GM12865 (cell line): Measurements from ENCODE around the gene COPE.

Source experiments
- DNase-seq: peaks from one replicate; pipeline ENCODE4 v3.0.0; 2010; ENCODE audit warnings: low read depth
- H3K4me3 ChIP-seq: 2 replicates; pipeline ENCODE4 v1.5.1; 2011; ENCODE audit warnings: mild to moderate bottlenecking, low read depth, low read length, control low read depth
- TF ChIP-seq, protein P1 (sequence below): IDR thresholded peaks from 2 replicates; pipeline ENCODE4 v1.5.1; 2011; ENCODE audit warnings: low read length, control low read depth, low read depth, inconsistent platforms; ENCODE audit not compliant: insufficient read depth; ENCODE audit errors: missing control alignments

Gene COPE

DNA sequence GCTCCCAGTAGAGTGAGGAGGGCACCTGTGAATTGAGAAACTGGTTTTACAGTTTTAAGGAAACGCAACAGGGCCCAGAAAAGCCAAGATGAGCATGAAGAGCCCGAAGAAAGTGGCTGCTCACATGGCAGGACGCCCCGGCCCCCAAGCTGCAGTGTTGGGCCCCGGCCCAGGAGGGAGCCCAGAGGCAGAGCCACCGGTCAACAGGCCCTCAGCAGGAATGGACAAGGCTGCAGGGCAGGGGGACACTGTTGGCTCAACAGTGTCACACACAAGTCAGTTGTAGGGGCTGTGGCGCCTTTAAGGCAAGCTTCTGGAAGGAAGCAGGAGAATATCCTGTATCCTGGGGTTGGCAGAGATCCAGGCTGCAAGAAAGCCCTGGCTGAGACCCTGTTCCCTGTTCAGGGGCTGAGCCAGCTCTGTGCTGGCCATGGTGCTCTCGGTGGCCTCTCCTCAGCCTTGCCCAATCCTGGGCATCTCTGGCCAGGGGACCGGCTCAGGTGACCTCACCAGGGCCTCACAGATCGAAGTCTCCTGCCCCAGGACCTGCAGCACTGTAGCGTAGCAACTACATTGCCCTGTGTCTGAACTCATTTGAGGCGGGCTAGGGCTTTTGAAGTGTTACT lies 59.4 kb downstream of the COPE start:
- H3K4me3 ChIP-seq, result no peak overlapping the region
- TF ChIP-seq, protein P1, sequence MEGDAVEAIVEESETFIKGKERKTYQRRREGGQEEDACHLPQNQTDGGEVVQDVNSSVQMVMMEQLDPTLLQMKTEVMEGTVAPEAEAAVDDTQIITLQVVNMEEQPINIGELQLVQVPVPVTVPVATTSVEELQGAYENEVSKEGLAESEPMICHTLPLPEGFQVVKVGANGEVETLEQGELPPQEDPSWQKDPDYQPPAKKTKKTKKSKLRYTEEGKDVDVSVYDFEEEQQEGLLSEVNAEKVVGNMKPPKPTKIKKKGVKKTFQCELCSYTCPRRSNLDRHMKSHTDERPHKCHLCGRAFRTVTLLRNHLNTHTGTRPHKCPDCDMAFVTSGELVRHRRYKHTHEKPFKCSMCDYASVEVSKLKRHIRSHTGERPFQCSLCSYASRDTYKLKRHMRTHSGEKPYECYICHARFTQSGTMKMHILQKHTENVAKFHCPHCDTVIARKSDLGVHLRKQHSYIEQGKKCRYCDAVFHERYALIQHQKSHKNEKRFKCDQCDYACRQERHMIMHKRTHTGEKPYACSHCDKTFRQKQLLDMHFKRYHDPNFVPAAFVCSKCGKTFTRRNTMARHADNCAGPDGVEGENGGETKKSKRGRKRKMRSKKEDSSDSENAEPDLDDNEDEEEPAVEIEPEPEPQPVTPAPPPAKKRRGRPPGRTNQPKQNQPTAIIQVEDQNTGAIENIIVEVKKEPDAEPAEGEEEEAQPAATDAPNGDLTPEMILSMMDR, result no peak
- DNase-seq, result no peak

DNA sequence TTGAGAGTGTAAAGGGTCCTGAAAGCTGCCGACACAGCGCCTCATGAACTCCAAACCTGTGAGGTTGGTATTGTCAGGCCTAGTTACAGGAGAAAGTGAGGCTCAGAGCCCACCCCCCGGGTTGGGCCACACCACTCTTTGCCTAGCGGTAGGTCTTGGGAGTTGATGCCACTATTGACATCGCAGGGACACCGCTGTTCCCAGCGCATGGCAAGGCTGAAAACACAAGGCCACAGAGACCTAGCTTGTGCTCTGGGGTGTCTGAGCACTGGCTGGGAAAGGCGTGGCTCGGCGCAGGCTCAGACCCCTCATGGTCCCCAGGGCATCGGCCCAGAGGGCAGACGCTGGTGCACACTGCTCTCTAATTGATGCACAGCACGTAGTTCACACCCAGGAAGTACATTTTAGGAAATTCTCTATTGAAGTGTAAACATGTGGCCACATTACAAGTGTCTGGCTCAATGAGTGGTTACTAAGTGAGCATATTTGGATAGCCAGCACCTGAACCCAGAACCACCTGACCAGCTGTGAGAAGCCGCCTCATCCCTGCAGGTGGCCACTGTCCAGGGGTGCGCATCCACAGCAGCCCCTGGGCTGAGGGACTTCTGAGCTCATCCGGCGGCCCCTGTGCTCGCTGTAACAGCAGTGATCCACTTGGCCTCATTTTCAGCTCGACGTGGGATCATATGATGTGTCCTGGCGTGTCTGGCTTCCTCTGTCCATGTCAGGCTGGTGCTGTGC lies 60.1 kb downstream of the COPE start:
- TF ChIP-seq, protein P1, result no peak
- DNase-seq, result no peak
- no peak overlapping the region for H3K4me3 ChIP-seq

DNA sequence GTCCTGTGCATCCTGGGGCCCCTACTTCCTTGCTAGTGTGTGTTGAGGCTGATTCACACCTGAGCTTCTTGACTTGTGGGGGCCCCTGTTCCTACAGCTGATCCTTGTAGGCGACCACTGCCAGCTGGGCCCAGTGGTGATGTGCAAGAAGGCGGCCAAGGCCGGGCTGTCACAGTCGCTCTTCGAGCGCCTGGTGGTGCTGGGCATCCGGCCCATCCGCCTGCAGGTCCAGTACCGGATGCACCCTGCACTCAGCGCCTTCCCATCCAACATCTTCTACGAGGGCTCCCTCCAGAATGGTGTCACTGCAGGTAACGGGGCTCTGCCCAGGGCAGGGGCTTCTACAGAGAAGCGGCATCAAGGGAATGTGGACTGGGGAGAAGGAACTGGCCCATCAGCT lies 62.0 kb downstream of the COPE start:
- TF ChIP-seq, protein P1, result no peak
- no peak for DNase-seq
- no peak overlapping the region for H3K4me3 ChIP-seq

DNA sequence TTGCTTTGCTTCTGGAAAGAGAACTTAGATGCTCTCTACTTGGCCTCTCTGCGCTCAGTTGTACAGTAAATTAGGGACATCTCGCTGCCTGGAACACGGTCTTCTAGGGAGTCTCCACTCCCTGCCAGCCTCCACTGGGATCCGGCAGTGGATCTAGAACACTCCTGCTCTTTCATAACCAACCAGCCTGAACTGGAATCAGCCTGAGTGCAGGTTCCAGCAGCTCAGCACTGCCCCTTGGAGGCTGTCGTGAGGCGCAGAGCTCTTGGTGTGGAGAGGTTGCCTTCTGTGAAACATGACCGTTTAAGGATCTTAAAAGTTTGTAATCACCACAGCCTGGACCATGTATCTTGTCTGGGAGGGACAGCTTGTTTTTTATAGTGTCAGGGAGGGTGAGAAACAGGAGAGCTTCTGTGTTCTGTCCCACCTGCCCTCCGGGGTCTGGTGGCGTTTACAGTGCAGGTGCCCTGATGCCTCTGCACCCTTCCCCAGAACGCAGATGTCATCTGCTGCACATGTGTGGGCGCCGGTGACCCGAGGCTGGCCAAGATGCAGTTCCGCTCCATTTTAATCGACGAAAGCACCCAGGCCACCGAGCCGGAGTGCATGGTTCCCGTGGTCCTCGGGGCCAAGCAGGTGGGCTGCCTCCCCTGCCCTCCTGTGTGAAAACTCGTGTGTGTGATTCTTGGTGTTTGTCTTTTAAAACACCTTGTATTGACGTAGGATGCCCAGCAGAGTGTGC lies 62.6 kb downstream of the COPE start:
- DNase-seq, result no peak
- H3K4me3 ChIP-seq, result no peak overlapping the region
- TF ChIP-seq, protein P1, result peak; percentile 8

DNA sequence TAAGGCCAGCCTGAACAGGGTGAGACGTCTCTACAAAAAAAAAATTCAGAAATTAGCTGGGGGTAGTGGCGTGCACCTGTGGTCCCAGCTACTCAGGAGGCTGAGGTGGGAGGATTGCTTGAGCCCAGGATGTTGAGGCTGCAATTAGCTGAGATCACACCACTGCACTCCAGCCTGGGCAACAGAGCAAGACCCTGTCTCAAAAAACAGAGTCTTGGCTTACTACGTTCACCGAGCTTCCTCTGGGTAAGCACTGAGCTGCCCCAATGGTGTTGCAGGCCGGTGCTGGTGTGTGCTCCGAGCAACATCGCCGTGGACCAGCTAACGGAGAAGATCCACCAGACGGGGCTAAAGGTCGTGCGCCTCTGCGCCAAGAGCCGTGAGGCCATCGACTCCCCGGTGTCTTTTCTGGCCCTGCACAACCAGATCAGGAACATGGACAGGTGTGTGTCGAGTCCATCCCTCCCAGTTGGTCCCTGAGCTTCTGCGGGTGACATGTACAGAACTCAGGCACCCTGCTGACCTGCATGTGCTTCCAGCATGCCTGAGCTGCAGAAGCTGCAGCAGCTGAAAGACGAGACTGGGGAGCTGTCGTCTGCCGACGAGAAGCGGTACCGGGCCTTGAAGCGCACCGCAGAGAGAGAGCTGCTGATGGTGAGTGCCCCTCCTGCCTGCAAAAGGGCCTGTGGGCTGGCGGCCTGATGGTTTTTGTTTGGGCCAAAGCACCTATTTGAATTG lies 63.4 kb downstream of the COPE start:
- TF ChIP-seq, protein P1, result no peak
- H3K4me3 ChIP-seq, result no peak overlapping the region
- no peak for DNase-seq

DNA sequence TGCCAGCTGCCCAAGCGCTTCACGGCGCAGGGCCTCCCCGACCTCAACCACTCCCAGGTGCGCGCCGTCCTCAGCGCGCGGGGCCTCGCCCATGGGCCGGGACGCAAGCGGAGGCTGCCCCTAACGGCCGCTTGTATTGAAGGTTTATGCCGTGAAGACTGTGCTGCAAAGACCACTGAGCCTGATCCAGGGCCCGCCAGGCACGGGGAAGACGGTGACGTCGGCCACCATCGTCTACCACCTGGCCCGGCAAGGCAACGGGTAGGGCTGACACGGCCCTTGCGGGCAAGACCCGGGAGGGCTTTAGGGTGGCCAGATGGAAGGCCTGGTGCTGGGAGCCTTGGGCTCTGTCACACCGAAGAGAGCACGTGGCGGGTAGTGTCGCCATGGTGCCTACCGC lies 64.2 kb downstream of the COPE start:
- TF ChIP-seq, protein P1, result no peak

More for the DNA sequence above, 64.2 kb downstream of the COPE start:
- no peak overlapping the region for H3K4me3 ChIP-seq
- DNase-seq, result no peak
